Measurements from ENCODE around the gene PDZRN3.

PDZRN3 gene

GRCh38 chr3:73513260-73513659 is 111.5 kb downstream of the PDZRN3 start:
- DNase-seq: peak; percentile 11

GRCh38 chr3:73511571-73512525 is 112.9 kb downstream of the PDZRN3 start:
- peak; percentile 48 for DNase-seq

- DNase-seq: no peak
Observed at GRCh38 chr3:73510784-73511183, 114.0 kb downstream of the PDZRN3 start.

- no peak for DNase-seq
Observed at GRCh38 chr3:73510334-73510733, 114.4 kb downstream of the PDZRN3 start.

- no peak for DNase-seq
Observed at GRCh38 chr3:73509816-73510215, 114.9 kb downstream of the PDZRN3 start.

GRCh38 chr3:73509066-73509465 is 115.7 kb downstream of the PDZRN3 start:
- DNase-seq: no peak

GRCh38 chr3:73508330-73508954 is 116.3 kb downstream of the PDZRN3 start:
- peak; percentile 75 for DNase-seq

GRCh38 chr3:73504852-73505251 is 119.9 kb downstream of the PDZRN3 start:
- DNase-seq: peak; percentile 6

- peak; percentile 85 for DNase-seq
Observed at GRCh38 chr3:73504239-73504638, 120.5 kb downstream of the PDZRN3 start.

GRCh38 chr3:73503781-73504180 is 121.0 kb downstream of the PDZRN3 start:
- no peak for DNase-seq

GRCh38 chr3:73502609-73503583 is 121.8 kb downstream of the PDZRN3 start:
- DNase-seq: peak; percentile 67

- DNase-seq: no peak
Observed at GRCh38 chr3:73500321-73500720, 124.4 kb downstream of the PDZRN3 start.

GRCh38 chr3:73499787-73500186 is 125.0 kb downstream of the PDZRN3 start:
- DNase-seq: no peak

- DNase-seq: no peak
Observed at GRCh38 chr3:73498764-73499622, 125.7 kb downstream of the PDZRN3 start.

GRCh38 chr3:73497646-73498406 is 126.9 kb downstream of the PDZRN3 start:
- no peak for DNase-seq

GRCh38 chr3:73493543-73494308 is 131.0 kb downstream of the PDZRN3 start:
- DNase-seq: no peak

GRCh38 chr3:73492186-73492585 is 132.6 kb downstream of the PDZRN3 start:
- no peak for DNase-seq

GRCh38 chr3:73491287-73491662 is 133.5 kb downstream of the PDZRN3 start:
- DNase-seq: no peak

- DNase-seq: no peak
Observed at GRCh38 chr3:73490453-73491286, 134.1 kb downstream of the PDZRN3 start.
